ENCODE results near the gene SLC4A8.

Gene SLC4A8

GRCh38 chr12:51517800-51518199 is 93.2 kb downstream of the SLC4A8 start:
- FAIRE-seq (no peak), DNase-seq (ENCODE audit: extremely low spot score, insufficient read length, low read depth) (no peak)

DNA sequence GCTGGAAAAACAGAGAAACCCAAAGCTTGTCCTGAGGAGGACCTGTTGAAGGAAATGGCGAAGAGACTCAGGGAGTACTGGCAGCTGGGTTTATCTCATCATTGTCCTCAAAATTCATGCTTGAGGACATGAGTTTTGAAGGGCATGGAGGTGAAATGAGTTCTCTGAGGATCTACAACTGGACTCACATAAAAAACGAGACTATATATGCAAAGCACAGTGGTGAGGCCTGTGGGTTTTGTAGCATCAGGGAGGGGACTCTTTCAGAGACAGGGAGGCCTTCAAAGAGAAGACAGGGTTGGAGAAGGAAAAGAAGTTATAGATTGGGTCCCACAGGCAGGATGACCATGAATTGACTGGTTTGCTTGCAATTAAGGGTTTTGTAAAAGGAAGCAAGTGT is 95.1 kb downstream of the SLC4A8 start:
- DNase-seq (ENCODE audit: extremely low spot score, insufficient read length, low read depth) (no peak), FAIRE-seq (no peak)

DNA sequence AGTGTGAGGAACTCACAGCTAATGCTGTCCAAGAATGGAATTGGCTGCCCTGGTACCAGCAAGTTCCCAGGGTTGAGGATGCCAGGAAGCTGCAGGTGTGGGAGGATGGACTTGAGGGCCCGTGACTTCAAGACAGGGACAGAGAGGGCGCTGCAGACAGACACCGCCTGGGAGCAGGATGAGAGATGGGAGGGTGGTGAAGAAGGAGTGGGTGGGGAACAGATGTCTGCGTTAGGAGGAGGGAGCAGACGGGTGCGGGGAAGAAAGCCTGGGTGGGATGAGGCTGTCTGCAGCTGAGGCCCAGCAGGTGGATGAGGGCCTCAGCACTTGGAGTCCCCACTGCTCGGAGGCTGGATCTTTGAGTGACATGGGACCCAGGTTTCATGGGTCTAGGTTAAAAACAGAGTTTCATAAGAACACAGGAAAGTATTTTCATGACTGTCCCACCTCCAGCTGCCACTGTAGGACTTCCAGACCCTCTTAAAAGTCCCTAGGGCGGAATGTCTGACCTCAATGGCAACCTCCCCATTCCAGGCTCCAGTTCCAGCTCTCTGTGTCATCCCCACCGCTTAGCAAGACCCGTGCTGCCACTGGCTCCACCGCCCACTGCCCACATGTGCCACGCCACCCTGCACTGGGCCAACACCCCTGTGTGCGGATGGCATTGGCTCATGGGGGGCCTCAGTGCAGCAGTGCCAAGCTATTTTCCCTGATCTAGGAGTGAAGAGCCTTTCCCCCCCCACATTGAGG is 96.1 kb downstream of the SLC4A8 start:
- FAIRE-seq (no peak), DNase-seq (ENCODE audit: extremely low spot score, insufficient read length, low read depth) (no peak)

DNA sequence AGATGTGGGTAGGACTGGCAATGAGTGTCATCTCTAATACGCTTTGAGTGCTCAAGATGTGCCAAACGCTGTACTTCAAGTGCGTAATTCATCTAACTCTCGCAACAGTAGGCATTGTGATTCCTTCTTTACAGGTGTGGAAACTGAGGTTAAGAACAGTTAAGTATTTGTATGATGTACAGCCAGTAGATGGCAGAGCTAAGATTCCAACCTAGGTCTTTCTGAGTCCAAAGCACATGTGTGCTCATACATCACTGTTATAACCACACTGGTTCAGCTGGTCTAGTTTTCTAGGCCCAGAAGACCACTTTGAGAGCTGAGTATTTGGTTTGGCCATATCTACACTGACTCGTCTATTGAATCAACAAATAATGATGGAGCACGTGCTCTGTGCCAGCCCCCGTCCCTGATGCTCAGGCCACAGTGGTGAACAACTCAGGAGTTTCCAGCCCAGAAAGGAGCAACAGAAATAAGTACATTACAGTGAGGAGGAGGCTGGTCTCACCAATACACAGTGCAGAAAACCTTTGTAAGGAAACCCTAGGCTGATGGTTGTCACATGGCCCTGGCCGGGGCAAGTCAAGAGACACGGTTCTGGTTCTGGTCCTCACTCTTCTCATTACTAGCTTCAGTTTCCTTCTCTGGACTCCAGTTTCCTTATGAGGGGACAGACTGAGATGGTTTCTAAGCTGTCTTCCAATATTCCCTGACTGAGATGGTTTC is 97.1 kb downstream of the SLC4A8 start:
- FAIRE-seq, result no peak
- DNase-seq (ENCODE audit: extremely low spot score, insufficient read length, low read depth), result no peak

- no peak for DNase-seq (ENCODE audit: extremely low spot score, insufficient read length, low read depth)
- FAIRE-seq, result no peak
Observed at GRCh38 chr12:51522696-51523095, 98.1 kb downstream of the SLC4A8 start.

DNA sequence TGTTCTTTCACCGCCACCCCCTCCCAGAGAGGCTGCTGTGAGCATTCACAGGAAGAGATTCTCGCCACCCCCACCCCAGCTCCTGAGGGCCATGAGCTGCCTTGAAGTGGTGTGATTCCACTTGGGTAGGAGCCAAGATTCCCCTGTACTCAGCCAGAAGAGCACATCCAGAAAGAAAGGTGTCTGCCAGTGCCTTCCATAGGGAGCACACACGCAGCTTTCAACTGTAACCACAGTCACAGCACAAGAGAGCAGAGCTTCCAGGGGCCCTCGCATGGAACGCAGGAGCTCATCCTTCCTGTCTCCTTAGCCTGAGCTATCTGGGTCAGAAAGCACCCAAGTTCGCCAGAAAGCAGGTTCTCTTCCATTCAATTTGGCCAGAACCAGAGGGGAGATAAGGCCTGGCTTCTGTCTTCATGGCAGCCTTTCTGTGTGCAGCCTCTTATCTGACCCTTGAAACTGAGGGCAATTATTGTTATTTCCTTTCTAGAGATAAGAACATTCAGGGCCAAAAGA is 99.8 kb downstream of the SLC4A8 start:
- FAIRE-seq, result no peak
- no peak for DNase-seq (ENCODE audit: extremely low spot score, insufficient read length, low read depth)

DNA sequence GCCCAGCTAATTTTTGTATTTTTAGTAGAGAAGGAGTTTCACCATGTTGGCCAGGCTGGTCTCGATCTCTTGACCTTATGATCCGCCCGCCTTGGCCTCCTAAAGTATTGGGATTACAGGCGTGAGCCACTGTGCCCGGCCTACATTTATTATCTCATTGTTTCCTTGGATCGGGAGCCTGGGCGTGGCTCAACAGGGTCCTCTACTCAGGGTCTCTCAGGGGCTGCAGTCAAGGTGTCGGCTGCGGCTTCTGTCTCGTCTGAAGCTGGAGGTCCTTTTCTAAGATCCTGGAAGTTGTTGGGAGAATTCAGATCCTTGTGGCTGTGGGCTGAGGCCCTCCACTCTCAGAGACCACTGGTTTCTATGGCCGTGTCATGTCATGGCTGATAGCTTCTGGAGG is 100.9 kb downstream of the SLC4A8 start:
- DNase-seq (ENCODE audit: extremely low spot score, insufficient read length, low read depth) (no peak), FAIRE-seq (no peak)

GRCh38 chr12:51527966-51528365 is 103.3 kb downstream of the SLC4A8 start:
- FAIRE-seq (no peak), DNase-seq (ENCODE audit: extremely low spot score, insufficient read length, low read depth) (no peak)

- FAIRE-seq (no peak), DNase-seq (ENCODE audit: extremely low spot score, insufficient read length, low read depth) (no peak)
Observed at GRCh38 chr12:51528852-51529650, 104.4 kb downstream of the SLC4A8 start.

- DNase-seq (ENCODE audit: extremely low spot score, insufficient read length, low read depth) (no peak), FAIRE-seq (no peak)
Observed at GRCh38 chr12:51529651-51529970, 105.0 kb downstream of the SLC4A8 start.

DNA sequence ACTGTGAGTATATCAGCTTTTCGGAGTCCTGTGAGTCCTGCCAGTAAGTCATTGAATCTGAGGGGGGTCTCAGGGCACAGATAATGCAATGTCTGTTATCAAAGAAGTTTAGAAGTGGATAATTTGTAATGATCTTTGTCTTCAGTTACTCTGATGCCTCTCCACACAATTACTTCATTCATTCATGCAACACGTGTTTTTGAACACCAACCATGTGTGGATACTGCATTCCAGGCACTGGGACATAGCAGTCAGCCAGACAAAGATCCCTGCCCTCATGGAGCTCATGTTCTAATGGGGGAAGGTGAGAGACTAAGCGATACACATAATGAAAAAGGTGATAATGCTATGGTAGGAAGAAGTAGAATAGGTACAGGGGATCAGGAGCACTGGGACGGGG is 105.6 kb downstream of the SLC4A8 start:
- FAIRE-seq (no peak), DNase-seq (ENCODE audit: extremely low spot score, insufficient read length, low read depth) (no peak)

GRCh38 chr12:51531284-51531977 is 106.8 kb downstream of the SLC4A8 start:
- FAIRE-seq (no peak), DNase-seq (ENCODE audit: extremely low spot score, insufficient read length, low read depth) (no peak)

DNA sequence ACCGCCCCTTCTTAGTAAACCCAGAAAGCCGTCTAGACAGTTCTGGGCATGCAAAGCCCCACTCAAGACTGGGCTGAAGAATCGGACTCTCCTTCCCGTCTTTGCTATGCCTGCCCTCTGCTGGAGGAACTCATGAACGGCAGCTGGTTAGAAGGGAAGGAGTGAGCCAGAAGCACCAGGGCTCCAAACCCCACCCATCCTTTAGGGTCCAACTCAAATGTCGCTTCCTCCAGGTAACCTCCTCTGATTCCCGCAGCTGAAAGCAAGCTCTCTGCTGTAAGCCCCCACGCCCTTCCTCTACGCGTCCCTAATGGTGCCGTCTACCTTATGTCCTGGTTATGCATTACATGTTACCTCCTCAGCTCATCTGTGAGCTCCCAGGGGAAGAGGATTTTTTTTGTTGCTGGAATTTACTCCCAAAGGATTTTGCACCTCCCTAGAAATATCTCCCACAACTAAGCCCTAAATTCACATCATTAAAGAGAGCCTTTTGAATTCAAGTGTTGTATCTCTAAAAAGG is 107.4 kb downstream of the SLC4A8 start:
- DNase-seq (ENCODE audit: extremely low spot score, insufficient read length, low read depth) (peak; percentile 65), FAIRE-seq (peak; percentile 88)

DNA sequence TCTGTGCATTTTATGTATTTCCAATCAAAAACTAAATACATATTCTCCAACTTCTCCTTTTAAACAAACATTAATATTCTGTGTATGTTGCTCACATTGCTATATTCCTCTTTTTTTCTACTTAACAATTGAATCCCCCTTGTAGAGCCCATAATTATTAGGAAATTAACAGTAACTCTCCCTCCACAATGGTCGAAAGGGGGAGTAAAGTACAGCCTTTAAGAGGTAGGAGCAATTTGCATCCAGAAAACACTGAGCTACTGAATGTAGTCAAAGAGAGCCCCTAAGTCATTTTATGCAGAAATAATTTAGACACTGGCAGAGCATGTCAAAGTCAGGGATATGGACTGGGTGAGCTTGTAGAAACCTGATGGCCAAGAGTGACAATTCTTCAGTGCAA is 109.2 kb downstream of the SLC4A8 start:
- FAIRE-seq, result no peak
- DNase-seq (ENCODE audit: extremely low spot score, insufficient read length, low read depth), result no peak

- FAIRE-seq (no peak), DNase-seq (ENCODE audit: extremely low spot score, insufficient read length, low read depth) (no peak)
Observed at GRCh38 chr12:51534216-51535074, 109.8 kb downstream of the SLC4A8 start.

DNA sequence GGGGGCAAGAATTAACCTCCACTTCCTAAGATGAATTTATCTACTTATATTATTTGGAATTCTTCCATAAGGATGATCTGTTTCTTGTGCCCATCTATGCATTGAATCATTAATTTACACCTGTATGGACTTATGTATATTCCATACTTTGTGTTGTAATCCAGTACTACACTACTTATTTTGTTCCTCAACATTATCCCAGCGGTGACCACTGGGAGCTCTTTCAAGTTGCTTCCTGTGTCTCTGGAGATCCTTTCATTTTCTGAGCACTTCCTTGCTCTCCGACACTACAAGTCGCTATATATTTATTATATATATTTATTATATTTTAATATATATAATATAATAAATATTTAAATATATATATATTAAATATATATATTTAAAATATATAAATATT is 111.5 kb downstream of the SLC4A8 start:
- DNase-seq (ENCODE audit: extremely low spot score, insufficient read length, low read depth), result no peak
- no peak for FAIRE-seq

DNA sequence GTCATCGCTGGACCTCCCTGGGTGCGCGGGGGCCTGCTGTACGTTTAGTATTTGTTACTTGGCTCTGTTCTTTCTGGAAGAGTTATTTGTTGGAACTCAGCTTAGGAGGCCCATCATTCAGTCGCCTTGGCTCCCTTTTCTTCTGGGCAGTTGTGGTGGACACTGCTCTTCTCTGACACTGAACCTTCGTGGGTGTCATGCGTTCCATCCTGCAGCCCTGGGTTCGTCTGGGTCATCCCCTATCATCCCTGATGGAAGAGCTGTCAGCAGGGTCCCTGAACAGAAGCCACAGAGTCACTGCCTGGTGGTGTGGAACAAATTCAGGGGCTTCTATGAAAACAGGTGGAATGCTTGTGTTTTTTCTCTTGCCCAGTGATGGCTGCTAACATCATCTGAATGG is 113.5 kb downstream of the SLC4A8 start:
- no peak for FAIRE-seq
- DNase-seq (ENCODE audit: extremely low spot score, insufficient read length, low read depth), result no peak

DNA sequence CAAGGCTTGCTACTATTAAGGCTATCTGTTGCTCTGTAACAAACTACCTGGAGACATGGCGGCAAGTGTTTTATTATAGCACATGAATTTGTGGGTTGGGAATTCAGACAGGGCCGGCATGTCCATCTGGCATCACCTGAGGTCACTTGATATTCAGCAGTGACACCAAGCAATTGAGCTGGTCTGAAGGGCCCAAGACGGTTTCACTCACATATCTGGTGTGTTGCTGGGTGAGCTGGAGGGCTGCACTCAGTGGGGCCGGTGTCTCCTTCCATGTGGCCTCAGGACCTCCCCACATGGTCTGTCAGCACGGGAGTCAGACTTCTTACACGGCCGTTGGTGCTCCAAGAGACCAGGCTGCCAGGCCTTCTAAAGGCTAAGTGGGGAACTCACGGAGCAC is 114.0 kb downstream of the SLC4A8 start:
- DNase-seq (ENCODE audit: extremely low spot score, insufficient read length, low read depth) (no peak), FAIRE-seq (no peak)

- FAIRE-seq, result no peak
- DNase-seq (ENCODE audit: extremely low spot score, insufficient read length, low read depth), result no peak
Observed at GRCh38 chr12:51540996-51541395, 116.4 kb downstream of the SLC4A8 start.
